Measurements from ENCODE around the gene SYNE2.
"Not testable (repeated sequence)": the region's sequence is repeated elsewhere in the genome, so short reads cannot be mapped to it uniquely, and the experiment has no call there.

SYNE2 gene

GRCh38 chr14:64201921-64202545 lies 349.2 kb downstream of the SYNE2 start:
- no peak overlapping the region for H3K27ac Mint-ChIP-seq

GRCh38 chr14:64202716-64203115 lies 349.9 kb downstream of the SYNE2 start:
- Mint-ChIP-seq H3K27me3 (no peaks in the 10 kb centered on the region), H3K4me3 (no peak overlapping the region), H3K27ac (no peak overlapping the region), H3K4me1 (ENCODE audit: low read depth) (peaks cover 4% of the 10 kb centered on the region), H3K36me3 (ENCODE audit: low read depth) (peaks cover 42% of the 10 kb centered on the region), H3K9me3 (no peaks in the 10 kb centered on the region)
- DNase-seq: no peak

More at GRCh38 chr14:64201921-64202545, 349.2 kb downstream of the SYNE2 start:
- peaks cover 41% of the 10 kb centered on the region for H3K36me3 Mint-ChIP-seq (ENCODE audit: low read depth)
- H3K4me3 Mint-ChIP-seq: no peak overlapping the region
- H3K9me3 Mint-ChIP-seq: no peaks in the 10 kb centered on the region
- DNase-seq: no peak
- H3K4me1 Mint-ChIP-seq (ENCODE audit: low read depth): peaks cover 5% of the 10 kb centered on the region
- H3K27me3 Mint-ChIP-seq: no peaks in the 10 kb centered on the region

GRCh38 chr14:64203366-64204006 lies 350.7 kb downstream of the SYNE2 start:
- no peaks in the 10 kb centered on the region for H3K9me3 Mint-ChIP-seq

GRCh38 chr14:64208261-64208660 lies 355.5 kb downstream of the SYNE2 start:
- H3K4me1 Mint-ChIP-seq (ENCODE audit: low read depth): no peaks in the 10 kb centered on the region
- H3K4me3 Mint-ChIP-seq: no peak overlapping the region
- H3K9me3 Mint-ChIP-seq: no peaks in the 10 kb centered on the region
- H3K36me3 Mint-ChIP-seq (ENCODE audit: low read depth): peaks cover 72% of the 10 kb centered on the region
- DNase-seq: no peak
- no peaks in the 10 kb centered on the region for H3K27me3 Mint-ChIP-seq
- H3K27ac Mint-ChIP-seq: no peak overlapping the region

More at GRCh38 chr14:64203366-64204006, 350.7 kb downstream of the SYNE2 start:
- peaks cover 39% of the 10 kb centered on the region for H3K36me3 Mint-ChIP-seq (ENCODE audit: low read depth)
- H3K27me3 Mint-ChIP-seq: no peaks in the 10 kb centered on the region
- DNase-seq: no peak
- H3K4me1 Mint-ChIP-seq (ENCODE audit: low read depth): peaks cover 4% of the 10 kb centered on the region
- no peak overlapping the region for H3K4me3 Mint-ChIP-seq
- H3K27ac Mint-ChIP-seq: peak overlapping the region; percentile 56

GRCh38 chr14:64208981-64209380 lies 356.2 kb downstream of the SYNE2 start:
- no peak overlapping the region for H3K4me3 Mint-ChIP-seq
- H3K27me3 Mint-ChIP-seq: no peaks in the 10 kb centered on the region
- H3K4me1 Mint-ChIP-seq (ENCODE audit: low read depth): no peaks in the 10 kb centered on the region
- H3K36me3 Mint-ChIP-seq (ENCODE audit: low read depth): peaks cover 73% of the 10 kb centered on the region
- H3K9me3 Mint-ChIP-seq: no peaks in the 10 kb centered on the region
- H3K27ac Mint-ChIP-seq: no peak overlapping the region
- no peak for DNase-seq

GRCh38 chr14:64209444-64210131 lies 356.8 kb downstream of the SYNE2 start:
- no peak overlapping the region for H3K27ac Mint-ChIP-seq
- H3K4me1 Mint-ChIP-seq (ENCODE audit: low read depth): no peaks in the 10 kb centered on the region
- H3K27me3 Mint-ChIP-seq: no peaks in the 10 kb centered on the region
- peaks cover 73% of the 10 kb centered on the region for H3K36me3 Mint-ChIP-seq (ENCODE audit: low read depth)
- H3K9me3 Mint-ChIP-seq: no peaks in the 10 kb centered on the region
- DNase-seq: no peak
- H3K4me3 Mint-ChIP-seq: no peak overlapping the region

GRCh38 chr14:64210216-64210615 lies 357.4 kb downstream of the SYNE2 start:
- H3K27me3 Mint-ChIP-seq: no peaks in the 10 kb centered on the region
- no peak overlapping the region for H3K4me3 Mint-ChIP-seq
- H3K36me3 Mint-ChIP-seq (ENCODE audit: low read depth): peaks cover 75% of the 10 kb centered on the region
- H3K4me1 Mint-ChIP-seq (ENCODE audit: low read depth): no peaks in the 10 kb centered on the region
- no peaks in the 10 kb centered on the region for H3K9me3 Mint-ChIP-seq
- DNase-seq: no peak
- H3K27ac Mint-ChIP-seq: no peak overlapping the region

GRCh38 chr14:64210912-64211311 lies 358.1 kb downstream of the SYNE2 start:
- not testable (repeated sequence) for H3K27ac Mint-ChIP-seq; H3K9me3 Mint-ChIP-seq; DNase-seq; H3K4me3 Mint-ChIP-seq; H3K4me1 Mint-ChIP-seq (ENCODE audit: low read depth); H3K27me3 Mint-ChIP-seq
- H3K36me3 Mint-ChIP-seq (ENCODE audit: low read depth): peaks cover 81% of the 10 kb centered on the region

- Mint-ChIP-seq H3K4me1 (ENCODE audit: low read depth) (no peaks in the 10 kb centered on the region), H3K27me3 (no peaks in the 10 kb centered on the region), H3K27ac (no peak overlapping the region), H3K4me3 (no peak overlapping the region), H3K9me3 (no peaks in the 10 kb centered on the region), H3K36me3 (ENCODE audit: low read depth) (peaks cover 92% of the 10 kb centered on the region)
- DNase-seq: no peak
Measured at GRCh38 chr14:64212666-64213065, 359.9 kb downstream of the SYNE2 start.

GRCh38 chr14:64213086-64213485 lies 360.3 kb downstream of the SYNE2 start:
- no peaks in the 10 kb centered on the region for H3K27me3 Mint-ChIP-seq
- peaks cover 96% of the 10 kb centered on the region for H3K36me3 Mint-ChIP-seq (ENCODE audit: low read depth)
- no peak overlapping the region for H3K4me3 Mint-ChIP-seq
- no peaks in the 10 kb centered on the region for H3K4me1 Mint-ChIP-seq (ENCODE audit: low read depth)
- H3K27ac Mint-ChIP-seq: peak overlapping the region; percentile 33
- no peaks in the 10 kb centered on the region for H3K9me3 Mint-ChIP-seq
- no peak for DNase-seq

- no peak for DNase-seq
- H3K27me3 Mint-ChIP-seq: no peaks in the 10 kb centered on the region
- no peak overlapping the region for H3K4me3 Mint-ChIP-seq
- peaks cover 2% of the 10 kb centered on the region for H3K4me1 Mint-ChIP-seq (ENCODE audit: low read depth)
- no peaks in the 10 kb centered on the region for H3K9me3 Mint-ChIP-seq
- peaks cover 98% of the 10 kb centered on the region for H3K36me3 Mint-ChIP-seq (ENCODE audit: low read depth)
- peak overlapping the region; percentile 18 for H3K27ac Mint-ChIP-seq
Measured at GRCh38 chr14:64213853-64214570, 361.2 kb downstream of the SYNE2 start.

GRCh38 chr14:64215274-64215673 lies 362.5 kb downstream of the SYNE2 start:
- Mint-ChIP-seq H3K4me1 (ENCODE audit: low read depth) (peaks cover 2% of the 10 kb centered on the region), H3K27ac (peak overlapping the region; percentile 47), H3K4me3 (no peak overlapping the region), H3K9me3 (no peaks in the 10 kb centered on the region), H3K36me3 (ENCODE audit: low read depth) (peaks cover 98% of the 10 kb centered on the region), H3K27me3 (no peaks in the 10 kb centered on the region)
- no peak for DNase-seq

GRCh38 chr14:64215978-64216377 lies 363.2 kb downstream of the SYNE2 start:
- Mint-ChIP-seq H3K9me3 (no peaks in the 10 kb centered on the region), H3K27ac (no peak overlapping the region), H3K4me3 (no peak overlapping the region), H3K4me1 (ENCODE audit: low read depth) (peaks cover 2% of the 10 kb centered on the region), H3K36me3 (ENCODE audit: low read depth) (peaks cover 98% of the 10 kb centered on the region), H3K27me3 (no peaks in the 10 kb centered on the region)
- DNase-seq: no peak

GRCh38 chr14:64217308-64217707 lies 364.5 kb downstream of the SYNE2 start:
- H3K4me1 Mint-ChIP-seq (ENCODE audit: low read depth): peaks cover 2% of the 10 kb centered on the region

More at GRCh38 chr14:64217308-64217707, 364.5 kb downstream of the SYNE2 start:
- H3K36me3 Mint-ChIP-seq (ENCODE audit: low read depth): peaks cover 94% of the 10 kb centered on the region
- no peak overlapping the region for H3K4me3 Mint-ChIP-seq
- H3K9me3 Mint-ChIP-seq: no peaks in the 10 kb centered on the region
- no peaks in the 10 kb centered on the region for H3K27me3 Mint-ChIP-seq
- no peak overlapping the region for H3K27ac Mint-ChIP-seq
- no peak for DNase-seq

Data from activated T-cell treated with anti-CD3 and anti-CD28 coated beads, Interleukin-2, amount 50 U/mL, for 24 hours (primary cell).